Natural killer cell treated with Interleukin-12 subunit alpha and Interleukin-12 subunit beta and Interleukin-15 and Interleukin-18, amount 100 ng/mL, for 72 hours (primary cell): ENCODE measurements around the gene TRDMT1. TPM values are rescaled to one million over a fixed set of nuclear protein-coding genes. Genes with fewer than 3 reads are reported as not detected.

Experiments
- ATAC-seq, 2 donors: fragments of 150-1000 bp; cut with Tn5 transposase in 1 of 2; sonication (Bioruptor Pico), chemical (Tn5 transposase) in 1 of 2; 2 replicates each; pipeline ENCODE4 v1.10.0; 2021
- DNase-seq: peaks from one replicate; pipeline ENCODE4 v3.0.0; 2022; ENCODE audit warnings: low spot score
- H3K27ac Mint-ChIP-seq, 2 donors: 1 replicate in 1 of 2; 2 replicates in 1 of 2; pipeline ENCODE4 v1.8.0; 2022; ENCODE audit warnings: mixed read lengths in 2 of 2, mild to moderate bottlenecking in 1 of 2, moderate library complexity in 1 of 2
- H3K27me3 Mint-ChIP-seq, 2 donors: 1 replicate in 1 of 2; 2 replicates in 1 of 2; pipeline ENCODE4 v1.8.0; 2022; ENCODE audit warnings: mixed read lengths in 2 of 2
- H3K36me3 Mint-ChIP-seq: one replicate; pipeline ENCODE4 v1.8.0; 2022; ENCODE audit warnings: mixed read lengths
- H3K4me1 Mint-ChIP-seq, 2 donors: 1 replicate in 1 of 2; 2 replicates in 1 of 2; pipeline ENCODE4 v1.8.0; 2022; ENCODE audit warnings: low read depth in 2 of 2, mixed read lengths in 2 of 2, mild to moderate bottlenecking in 1 of 2
- H3K4me3 Mint-ChIP-seq: one replicate; pipeline ENCODE4 v1.8.0; 2022; ENCODE audit warnings: mixed read lengths
- H3K9me3 Mint-ChIP-seq: 2 replicates; pipeline ENCODE4 v1.8.0; 2022; ENCODE audit warnings: mixed read lengths
- total RNA-seq, 2 donors: library from RNA; stranded (reverse); gene quantifications; one replicate each; pipeline ENCODE4 v1.2.3, GENCODE V29; 2022

TRDMT1 gene
- total RNA-seq, 2 donors from 2014 or later = 8.1 to 15.2 TPM

- Mint-ChIP-seq H3K4me3 (no peak overlapping the region), H3K27me3 (no peaks in the 10 kb centered on the region), H3K27ac (no peak overlapping the region), H3K9me3 (no peaks in the 10 kb centered on the region), H3K36me3 (no peaks in the 10 kb centered on the region), H3K4me1 (no peaks in the 10 kb centered on the region)
- DNase-seq (no peak), ATAC-seq (no peak)
These were observed 31.7 kb downstream of the TRDMT1 start for GRCh38 chr10:17169803-17170202.

- Mint-ChIP-seq H3K27ac (no peak overlapping the region), H3K4me3 (no peak overlapping the region), H3K27me3 (no peaks in the 10 kb centered on the region), H3K9me3 (no peaks in the 10 kb centered on the region), H3K36me3 (peaks cover 4% of the 10 kb centered on the region), H3K4me1 (no peaks in the 10 kb centered on the region)
- DNase-seq (no peak), ATAC-seq (no peak)
These were observed 34.8 kb downstream of the TRDMT1 start for GRCh38 chr10:17166699-17167098.

GRCh38 chr10:17162828-17163227 is 38.6 kb downstream of the TRDMT1 start:
- Mint-ChIP-seq H3K27me3 (no peaks in the 10 kb centered on the region), H3K36me3 (peaks cover 4% of the 10 kb centered on the region), H3K4me1 (no peaks in the 10 kb centered on the region), H3K27ac (no peak overlapping the region), H3K9me3 (no peaks in the 10 kb centered on the region), H3K4me3 (no peak overlapping the region)
- ATAC-seq = no peak
- no peak for DNase-seq

GRCh38 chr10:17161775-17162174 is 39.7 kb downstream of the TRDMT1 start:
- H3K4me3 Mint-ChIP-seq = no peak overlapping the region

GRCh38 chr10:17157024-17157423 is 44.4 kb downstream of the TRDMT1 start:
- H3K27ac Mint-ChIP-seq = no peak overlapping the region
- no peaks in the 10 kb centered on the region for H3K27me3 Mint-ChIP-seq
- no peaks in the 10 kb centered on the region for H3K9me3 Mint-ChIP-seq

More at GRCh38 chr10:17161775-17162174, 39.7 kb downstream of the TRDMT1 start:
- Mint-ChIP-seq H3K27me3 (no peaks in the 10 kb centered on the region), H3K36me3 (peaks cover 4% of the 10 kb centered on the region), H3K9me3 (no peaks in the 10 kb centered on the region), H3K4me1 (no peaks in the 10 kb centered on the region), H3K27ac (no peak overlapping the region)
- ATAC-seq (no peak), DNase-seq (no peak)

GRCh38 chr10:17155826-17156225 is 45.6 kb downstream of the TRDMT1 start:
- Mint-ChIP-seq H3K9me3 (no peaks in the 10 kb centered on the region), H3K27ac (no peak overlapping the region), H3K4me3 (no peak overlapping the region), H3K36me3 (no peaks in the 10 kb centered on the region), H3K4me1 (peaks cover 0 to 3% of the 10 kb centered on the region in 2 donors), H3K27me3 (no peaks in the 10 kb centered on the region)
- ATAC-seq (no peak), DNase-seq (no peak)

More at GRCh38 chr10:17157024-17157423, 44.4 kb downstream of the TRDMT1 start:
- ATAC-seq (no peak), DNase-seq (no peak)
- Mint-ChIP-seq H3K4me1 (peaks cover 0 to 3% of the 10 kb centered on the region in 2 donors), H3K4me3 (no peak overlapping the region), H3K36me3 (no peaks in the 10 kb centered on the region)

- Mint-ChIP-seq H3K4me1 (peaks cover 0 to 3% of the 10 kb centered on the region in 2 donors), H3K9me3 (no peaks in the 10 kb centered on the region), H3K27ac (no peak overlapping the region), H3K36me3 (no peaks in the 10 kb centered on the region), H3K4me3 (no peak overlapping the region), H3K27me3 (no peaks in the 10 kb centered on the region)
- DNase-seq (no peak), ATAC-seq (no peak)
These were observed 47.4 kb downstream of the TRDMT1 start for GRCh38 chr10:17154116-17154515.

- no peaks in the 10 kb centered on the region for H3K9me3 Mint-ChIP-seq
- no peaks in the 10 kb centered on the region for H3K36me3 Mint-ChIP-seq
- H3K4me3 Mint-ChIP-seq = no peak overlapping the region
- no peak for ATAC-seq
- no peaks in the 10 kb centered on the region for H3K27me3 Mint-ChIP-seq
- no peak overlapping the region for H3K27ac Mint-ChIP-seq
- no peak for DNase-seq
- peaks cover 0 to 3% of the 10 kb centered on the region in 2 donors for H3K4me1 Mint-ChIP-seq
These were observed 48.2 kb downstream of the TRDMT1 start for GRCh38 chr10:17153321-17153720.

GRCh38 chr10:17151716-17152115 is 49.8 kb downstream of the TRDMT1 start:
- H3K27me3 Mint-ChIP-seq = no peaks in the 10 kb centered on the region
- no peak for ATAC-seq
- H3K9me3 Mint-ChIP-seq = no peaks in the 10 kb centered on the region
- H3K27ac Mint-ChIP-seq = no peak overlapping the region
- no peak for DNase-seq
- H3K4me1 Mint-ChIP-seq = peaks cover 0 to 3% of the 10 kb centered on the region in 2 donors
- H3K4me3 Mint-ChIP-seq = no peak overlapping the region
- H3K36me3 Mint-ChIP-seq = no peaks in the 10 kb centered on the region

- Mint-ChIP-seq H3K36me3 (no peaks in the 10 kb centered on the region), H3K4me3 (no peak overlapping the region), H3K27me3 (no peaks in the 10 kb centered on the region), H3K9me3 (no peaks in the 10 kb centered on the region), H3K4me1 (peaks cover 9 to 22% of the 10 kb centered on the region in 2 donors), H3K27ac (no peak overlapping the region)
- DNase-seq (no peak), ATAC-seq (no peak)
These were observed 53.5 kb downstream of the TRDMT1 start for GRCh38 chr10:17147884-17148489.

- DNase-seq (no peak), ATAC-seq (no peak)
- Mint-ChIP-seq H3K27me3 (no peaks in the 10 kb centered on the region), H3K27ac (no peak overlapping the region), H3K4me3 (no peak overlapping the region), H3K36me3 (no peaks in the 10 kb centered on the region), H3K9me3 (no peaks in the 10 kb centered on the region), H3K4me1 (peaks cover 9 to 22% of the 10 kb centered on the region in 2 donors)
These were observed 54.6 kb downstream of the TRDMT1 start for GRCh38 chr10:17146892-17147291.

GRCh38 chr10:17145239-17145638 is 56.2 kb downstream of the TRDMT1 start:
- H3K27ac Mint-ChIP-seq = peak overlapping the region; percentile 10 to 48

GRCh38 chr10:17144757-17145156 is 56.7 kb downstream of the TRDMT1 start:
- Mint-ChIP-seq H3K27ac (peak overlapping the region; percentile 10 to 48), H3K27me3 (no peaks in the 10 kb centered on the region), H3K36me3 (peaks cover 5% of the 10 kb centered on the region), H3K9me3 (no peaks in the 10 kb centered on the region), H3K4me1 (peaks cover 9 to 22% of the 10 kb centered on the region in 2 donors), H3K4me3 (peak overlapping the region; percentile 27)
- DNase-seq (no peak), ATAC-seq (peak in 1 of 2 donors; percentile 68)

More at GRCh38 chr10:17145239-17145638, 56.2 kb downstream of the TRDMT1 start:
- ATAC-seq = no peak
- peaks cover 5% of the 10 kb centered on the region for H3K36me3 Mint-ChIP-seq
- no peak for DNase-seq
- peak overlapping the region; percentile 27 for H3K4me3 Mint-ChIP-seq
- H3K4me1 Mint-ChIP-seq = peaks cover 9 to 22% of the 10 kb centered on the region in 2 donors
- H3K9me3 Mint-ChIP-seq = no peaks in the 10 kb centered on the region
- no peaks in the 10 kb centered on the region for H3K27me3 Mint-ChIP-seq

- Mint-ChIP-seq H3K4me1 (peaks cover 9 to 22% of the 10 kb centered on the region in 2 donors), H3K27me3 (peaks cover 0 to 5% of the 10 kb centered on the region in 2 donors), H3K36me3 (peaks cover 5% of the 10 kb centered on the region), H3K4me3 (no peak overlapping the region), H3K27ac (peak overlapping the region in 1 of 2 donors; percentile 10), H3K9me3 (no peaks in the 10 kb centered on the region)
- ATAC-seq (no peak), DNase-seq (no peak)
These were observed 57.4 kb downstream of the TRDMT1 start for GRCh38 chr10:17144032-17144431.
